AG10803 (cell line): ENCODE results near the gene RGS19.

Experiments
- DNase-seq: peaks from one replicate; pipeline ENCODE4 v3.0.0; 2010; ENCODE audit warnings: low read depth
- H3K4me3 ChIP-seq: 2 replicates; pipeline ENCODE4 v1.5.1; 2011; ENCODE audit warnings: mild to moderate bottlenecking, low read length, control low read depth
- CTCF ChIP-seq: conservative IDR thresholded peaks from 2 replicates; pipeline ENCODE4 v1.5.1; 2011; ENCODE audit warnings: mild to moderate bottlenecking, low read length, control low read depth, inconsistent platforms

RGS19 gene

DNA sequence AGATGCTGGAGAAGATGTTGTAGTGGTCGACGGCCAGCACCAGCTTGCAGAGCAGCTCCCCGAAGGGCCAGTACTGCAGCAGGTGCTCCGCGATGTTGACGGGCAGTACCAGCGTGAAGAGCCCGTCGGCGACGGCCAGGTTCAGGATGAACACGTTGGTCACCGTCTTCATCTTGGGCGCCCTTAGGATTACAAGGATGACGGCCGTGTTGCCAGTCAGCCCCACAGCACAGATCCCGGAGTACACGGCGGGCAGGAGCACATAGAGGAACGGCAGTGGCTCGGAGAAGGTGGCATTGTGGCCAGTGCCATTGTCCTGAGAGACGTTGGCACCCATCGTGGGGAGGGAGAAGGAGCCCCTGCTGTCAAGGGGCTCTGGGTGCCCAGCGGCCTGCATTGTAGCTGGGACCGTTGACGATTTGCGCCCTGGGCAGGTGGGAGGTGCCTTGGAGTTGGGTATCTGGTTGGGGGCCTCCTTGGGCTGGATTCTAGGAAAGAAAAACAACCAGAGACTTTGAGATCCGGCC is 27.2 kb upstream of the RGS19 start:
- no peak overlapping the region for H3K4me3 ChIP-seq
- no peak for TF ChIP-seq CTCF
- DNase-seq: no peak

- H3K4me3 ChIP-seq: no peak overlapping the region
- no peak for DNase-seq
- no peak for TF ChIP-seq CTCF
Measured at GRCh38 chr20:64105846-64106434, 26.6 kb upstream of the RGS19 start.

DNA sequence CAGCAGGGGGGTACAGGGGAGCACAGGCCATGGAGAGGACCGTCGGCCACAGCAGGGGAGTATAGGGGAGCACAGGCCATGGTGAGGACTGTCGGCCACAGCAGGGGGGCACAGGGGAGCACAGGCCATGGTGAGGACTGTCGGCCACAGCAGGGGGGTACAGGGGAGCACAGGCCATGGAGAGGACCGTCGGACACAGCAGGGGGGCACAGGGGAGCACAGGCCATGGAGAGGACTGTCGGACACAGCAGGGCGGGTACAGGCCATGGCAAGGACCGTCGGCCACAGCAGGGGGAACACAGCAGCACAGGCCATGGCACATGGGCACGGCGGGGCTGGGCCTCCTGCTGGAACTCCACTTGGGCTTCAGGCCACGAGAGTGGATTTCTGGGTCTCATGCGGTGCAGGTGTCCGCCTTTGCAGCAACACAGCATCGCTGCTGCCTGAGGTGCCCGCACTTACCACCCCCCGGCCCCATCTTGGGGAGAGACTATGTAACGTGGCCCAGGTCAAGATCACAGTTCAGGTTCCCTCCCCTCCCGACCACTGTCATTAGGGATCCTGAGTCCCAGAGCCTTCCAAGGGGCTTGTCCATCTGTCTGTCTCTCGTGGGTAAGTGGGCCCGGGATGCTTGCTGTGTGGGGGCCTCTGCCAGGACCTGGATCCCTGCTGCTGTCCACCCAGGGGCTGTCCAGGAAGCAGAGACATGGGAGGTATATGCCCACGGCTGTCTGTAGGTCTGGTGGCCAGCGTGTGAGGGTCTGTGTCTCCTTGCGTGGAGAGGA is 25.5 kb upstream of the RGS19 start:
- no peak overlapping the region for H3K4me3 ChIP-seq
- no peak for DNase-seq
- TF ChIP-seq CTCF: no peak

GRCh38 chr20:64103871-64104666 is 24.8 kb upstream of the RGS19 start:
- TF ChIP-seq CTCF: no peak
- H3K4me3 ChIP-seq: no peak overlapping the region
- no peak for DNase-seq

- H3K4me3 ChIP-seq: no peak overlapping the region
- DNase-seq: no peak
- no peak for TF ChIP-seq CTCF
Measured at GRCh38 chr20:64102647-64103354, 23.5 kb upstream of the RGS19 start.

DNA sequence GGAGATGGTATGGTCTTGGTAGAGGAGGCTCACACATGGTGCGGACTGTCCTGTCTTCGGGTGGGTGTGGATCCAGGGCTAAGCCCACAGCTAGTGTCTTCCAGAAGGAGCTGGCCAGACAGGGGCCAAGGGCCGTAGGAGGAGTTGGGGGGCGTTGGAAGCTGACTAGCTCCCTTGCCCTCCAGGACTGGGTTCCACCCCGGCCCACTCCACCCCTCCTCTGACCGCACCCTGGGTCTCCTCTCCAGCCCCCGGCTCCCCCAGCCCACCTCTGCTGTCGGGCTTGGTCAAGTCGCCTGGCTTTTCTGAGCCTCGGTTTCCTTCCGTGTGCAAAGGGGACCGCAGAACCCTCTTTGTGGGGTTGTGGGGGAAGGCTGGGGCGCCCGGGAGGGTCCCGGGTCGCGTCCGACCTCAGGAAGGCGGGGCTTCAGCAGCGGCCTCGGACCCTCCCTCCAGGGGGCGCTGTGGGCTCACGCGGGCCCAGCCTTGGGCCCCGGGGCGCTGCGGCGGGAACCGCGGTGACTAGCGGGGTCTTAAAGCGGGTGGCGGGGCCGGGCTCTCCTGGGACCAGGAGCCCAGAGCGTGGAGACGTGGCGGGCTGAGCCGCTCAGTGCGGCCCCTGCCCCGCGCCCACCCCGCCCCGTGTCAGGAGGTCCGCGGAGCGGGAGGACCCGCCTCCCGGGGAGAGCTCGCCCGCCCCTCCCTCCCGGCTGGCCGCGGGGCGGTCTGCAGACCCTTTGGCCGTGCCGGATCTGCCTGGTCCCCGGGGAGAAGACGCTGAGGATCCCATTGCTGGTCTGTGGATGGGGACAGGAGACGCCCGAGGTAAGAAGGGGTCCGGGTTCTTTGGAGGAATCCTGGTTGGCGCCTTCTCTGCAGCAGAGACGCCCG is 22.7 kb upstream of the RGS19 start:
- no peak overlapping the region for H3K4me3 ChIP-seq
- DNase-seq: no peak
- TF ChIP-seq CTCF: peak; percentile 36
